CD4-positive, alpha-beta T cell treated with Interleukin-10 for 1 hour (primary cell): Measurements from ENCODE around the gene GOLGA8K.
"Not testable (repeated sequence)": the region's sequence is repeated elsewhere in the genome, so short reads cannot be mapped to it uniquely, and the experiment has no call there.

ENCODE experiments used
- DNase-seq: peaks from one replicate; pipeline ENCODE4 v3.0.0-alpha.2; 2020

Gene GOLGA8K

GRCh38 chr15:32350563-32351220, 52.4 kb downstream of the GOLGA8K start:
- not testable (repeated sequence) for DNase-seq

GRCh38 chr15:32347037-32347436, 56.1 kb downstream of the GOLGA8K start:
- not testable (repeated sequence) for DNase-seq

- DNase-seq: not testable (repeated sequence)
Measured at GRCh38 chr15:32345978-32346547, 57.0 kb downstream of the GOLGA8K start.

DNA sequence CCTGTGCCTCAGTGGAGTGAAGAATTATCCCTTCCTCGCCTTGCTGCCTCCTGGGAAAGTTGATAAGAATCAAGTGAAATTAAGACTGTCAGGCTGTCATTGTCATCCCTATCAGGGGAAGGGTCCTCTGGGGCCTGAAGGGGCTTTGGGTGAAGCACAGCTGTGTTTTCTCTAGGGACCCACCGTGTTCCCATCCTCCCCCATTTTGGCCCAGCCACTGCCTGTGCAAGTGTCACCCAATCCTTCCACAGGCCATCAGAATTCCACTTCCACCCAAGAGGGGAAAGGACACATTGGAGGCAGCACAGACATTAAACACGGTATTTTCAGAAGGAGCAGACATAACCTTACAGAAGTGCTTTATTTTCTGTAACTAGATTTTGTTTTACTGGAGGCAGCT, 59.2 kb downstream of the GOLGA8K start:
- DNase-seq: not testable (repeated sequence)
